SIG-M5 treated with dmso at 0.1 percent for 504 hours (cell line): ENCODE measurements around the gene PXDC1.

Experiments used
- DNase-seq: peaks from one replicate; lab custom pipeline; 2025; ENCODE audit not compliant: unreplicated experiment; lab: John Stamatoyannopoulos, UW

Gene PXDC1

DNA sequence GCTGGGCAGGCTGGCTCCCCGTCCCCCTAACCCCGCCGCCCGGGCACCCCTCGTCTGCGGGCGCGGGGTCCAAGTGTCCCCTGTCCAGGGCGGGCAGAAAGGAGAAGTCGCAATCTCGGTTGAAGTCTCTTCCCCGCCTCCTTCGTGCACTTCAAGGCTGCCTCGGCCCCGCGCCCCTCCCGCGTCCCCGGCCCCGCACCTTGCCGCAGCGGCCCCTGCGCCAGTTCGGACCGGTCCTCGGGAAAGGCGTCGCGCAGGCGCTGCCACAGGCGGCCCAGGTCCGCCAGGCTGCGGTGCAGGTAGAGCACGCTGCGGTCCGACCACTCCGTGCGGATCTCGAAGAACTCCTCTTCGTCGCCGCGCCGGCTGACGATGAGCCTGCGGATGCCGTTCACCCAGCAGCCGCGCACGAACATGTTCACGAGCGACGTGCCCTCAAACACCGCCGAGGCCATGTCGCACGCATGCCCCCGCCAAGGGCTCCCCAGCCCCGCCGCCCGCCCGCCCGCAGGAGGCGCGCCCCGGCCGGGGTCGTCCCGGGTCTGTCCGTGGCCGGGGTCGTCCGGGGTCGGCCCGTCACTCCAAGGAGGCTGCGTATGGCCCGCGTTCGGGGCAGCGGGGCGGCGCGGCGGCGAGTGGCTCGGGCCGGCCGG, at the start of gene PXDC1:
Gene PXDC1, minus strand, starts transcription at position 637 of the 653 bp plus-strand sequence. Its CDS starts 182 bp downstream, at position 455.
- peak; percentile 30 for DNase-seq

DNA sequence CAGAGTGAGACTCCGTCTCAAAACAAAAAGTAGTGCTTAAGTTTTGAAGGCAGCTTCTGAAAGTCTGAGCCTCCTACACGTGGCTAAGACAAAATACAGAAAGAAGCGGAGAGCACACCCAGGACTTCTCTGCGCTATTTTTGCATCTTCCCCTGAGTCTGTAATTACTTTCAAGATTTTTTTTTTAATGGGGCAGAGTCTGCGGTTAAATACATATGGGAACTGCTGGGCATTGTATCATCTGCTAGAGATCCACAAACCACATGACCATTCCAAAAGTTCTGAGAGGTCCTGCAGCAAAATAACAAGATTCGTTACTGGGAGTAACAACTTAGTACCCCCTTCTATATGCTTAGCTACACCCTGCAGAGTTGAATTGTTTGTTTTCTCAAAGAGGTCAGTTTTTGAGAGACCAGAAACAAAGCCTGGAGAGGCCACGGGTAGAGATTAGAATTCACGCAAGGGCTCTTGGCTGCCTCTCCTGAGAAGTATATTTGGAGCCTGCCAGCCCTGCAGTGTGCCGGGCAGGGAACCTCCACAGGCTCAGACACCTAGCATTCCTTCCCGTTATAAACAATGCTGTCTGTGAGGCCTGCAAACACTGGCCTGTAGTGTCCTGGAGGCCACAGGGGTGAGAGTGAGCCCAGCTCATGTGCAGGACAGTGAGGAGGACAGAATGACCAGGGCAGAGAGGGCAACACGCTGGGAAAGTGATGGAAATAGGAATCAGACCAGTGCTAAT, 49.5 kb upstream of the PXDC1 start:
- DNase-seq, result no peak

GRCh38 chr6:3799719-3800118, 48.2 kb upstream of the PXDC1 start:
- DNase-seq, result no peak

GRCh38 chr6:3798055-3798919, 46.8 kb upstream of the PXDC1 start:
- no peak for DNase-seq

DNA sequence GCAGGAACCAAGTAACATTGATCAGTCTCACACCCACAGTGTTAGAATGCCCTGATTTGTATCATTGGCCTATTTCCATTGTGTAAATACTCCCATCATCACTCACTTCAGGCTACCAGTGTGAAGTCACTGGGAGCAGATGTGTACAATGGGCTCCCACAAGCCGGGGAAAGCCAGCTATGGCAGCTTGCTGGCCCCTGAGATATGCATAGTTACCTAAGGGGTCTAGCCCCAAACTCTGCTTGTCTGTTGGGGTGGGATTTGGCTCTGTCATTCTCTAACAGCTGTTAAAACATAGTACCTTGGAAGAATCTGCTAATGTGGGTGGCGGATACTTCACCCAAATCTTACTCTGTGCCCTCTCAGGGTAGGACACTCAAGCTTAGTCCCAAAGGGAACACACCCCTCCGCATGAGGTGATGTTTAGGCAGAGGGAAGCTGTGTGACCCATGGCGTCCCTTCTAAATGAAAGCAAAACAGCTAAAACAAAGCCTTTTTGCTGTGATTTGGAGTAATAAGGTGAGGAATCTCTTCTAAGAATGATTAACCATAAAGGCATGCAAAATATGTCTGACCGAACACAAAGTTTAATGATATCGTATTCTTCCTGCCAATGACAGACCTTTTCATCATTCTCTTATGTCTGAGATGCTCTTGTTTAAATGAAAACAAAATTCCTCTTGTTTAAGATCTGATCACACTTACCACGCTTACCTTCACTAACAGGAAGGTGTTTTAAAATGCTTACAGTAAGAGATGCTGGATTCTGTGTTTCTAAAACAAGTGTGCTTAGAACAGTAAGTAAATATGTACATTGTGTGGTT, 45.9 kb upstream of the PXDC1 start:
- no peak for DNase-seq

GRCh38 chr6:3796719-3797041, 45.2 kb upstream of the PXDC1 start:
- no peak for DNase-seq

- DNase-seq, result no peak
These were observed 44.6 kb upstream of the PXDC1 start for GRCh38 chr6:3795836-3796718.

DNA sequence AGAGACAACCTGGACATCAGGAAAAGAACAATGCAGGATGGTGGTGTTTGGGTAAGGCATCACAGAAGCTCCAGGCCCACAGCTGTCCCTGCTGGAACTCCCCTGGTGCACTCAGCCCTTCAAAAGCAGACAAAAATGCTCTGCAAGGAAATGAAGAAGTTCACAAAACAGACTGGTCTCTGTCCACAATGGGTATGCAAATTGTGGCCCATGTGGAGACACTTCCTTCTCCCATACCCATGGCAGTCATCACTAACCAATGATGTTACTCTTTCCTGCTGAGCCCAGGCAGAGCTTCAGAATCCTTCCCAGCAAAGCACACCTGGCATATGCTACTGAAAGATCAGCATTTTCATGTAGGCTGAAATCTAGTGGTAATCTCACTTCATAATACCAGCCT, 42.6 kb upstream of the PXDC1 start:
- DNase-seq, result no peak

DNA sequence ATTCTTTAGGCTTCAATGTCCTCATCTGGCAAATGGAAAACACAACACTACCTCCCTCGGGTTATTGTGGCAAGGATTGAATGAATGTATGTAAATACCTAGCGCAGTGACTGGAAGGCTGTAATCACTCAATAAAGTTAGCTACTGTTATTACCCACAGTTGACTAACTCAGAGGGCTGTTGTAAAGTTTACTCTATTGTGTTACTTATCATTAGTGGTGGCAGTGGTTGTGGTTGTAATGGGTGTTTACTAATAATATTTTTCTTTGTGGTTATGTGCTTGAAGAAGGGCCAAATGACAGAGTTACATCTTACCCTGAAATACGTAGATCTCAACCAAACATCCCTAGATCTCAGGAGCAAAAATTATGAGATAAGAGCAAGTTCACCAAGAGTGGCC, 42.0 kb upstream of the PXDC1 start:
- no peak for DNase-seq

DNA sequence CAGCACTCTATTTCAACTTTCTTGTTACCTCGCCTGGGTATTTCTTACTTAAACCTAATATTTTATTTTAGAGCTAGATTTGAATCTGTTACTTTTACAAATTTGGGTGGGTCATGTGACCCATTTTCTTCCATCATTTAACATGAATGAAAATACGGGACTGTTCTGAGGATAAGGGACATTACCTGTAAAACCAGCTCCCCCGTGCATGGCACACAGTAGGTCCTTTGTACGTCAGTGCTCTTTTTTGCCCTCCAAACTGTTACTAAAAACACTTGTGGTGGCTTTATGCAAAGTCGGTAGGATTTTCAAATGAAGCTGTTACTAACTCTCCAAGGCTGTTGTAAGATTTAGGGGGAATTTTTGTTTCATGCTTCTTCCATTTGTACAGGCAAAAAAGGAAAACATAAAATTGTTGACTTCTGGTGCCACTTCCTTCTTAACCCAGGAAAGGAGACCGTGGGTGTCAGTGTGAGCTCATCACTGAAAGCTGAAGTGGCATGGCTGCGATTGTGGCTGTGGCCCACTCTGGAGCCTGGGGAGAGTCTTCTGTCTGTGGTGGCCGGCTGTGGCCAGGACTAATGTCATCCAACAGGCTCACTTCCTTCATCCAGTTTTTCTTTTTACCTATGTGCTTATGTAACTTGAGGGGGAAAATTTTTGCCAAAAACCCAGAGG, 40.2 kb upstream of the PXDC1 start:
- no peak for DNase-seq

DNA sequence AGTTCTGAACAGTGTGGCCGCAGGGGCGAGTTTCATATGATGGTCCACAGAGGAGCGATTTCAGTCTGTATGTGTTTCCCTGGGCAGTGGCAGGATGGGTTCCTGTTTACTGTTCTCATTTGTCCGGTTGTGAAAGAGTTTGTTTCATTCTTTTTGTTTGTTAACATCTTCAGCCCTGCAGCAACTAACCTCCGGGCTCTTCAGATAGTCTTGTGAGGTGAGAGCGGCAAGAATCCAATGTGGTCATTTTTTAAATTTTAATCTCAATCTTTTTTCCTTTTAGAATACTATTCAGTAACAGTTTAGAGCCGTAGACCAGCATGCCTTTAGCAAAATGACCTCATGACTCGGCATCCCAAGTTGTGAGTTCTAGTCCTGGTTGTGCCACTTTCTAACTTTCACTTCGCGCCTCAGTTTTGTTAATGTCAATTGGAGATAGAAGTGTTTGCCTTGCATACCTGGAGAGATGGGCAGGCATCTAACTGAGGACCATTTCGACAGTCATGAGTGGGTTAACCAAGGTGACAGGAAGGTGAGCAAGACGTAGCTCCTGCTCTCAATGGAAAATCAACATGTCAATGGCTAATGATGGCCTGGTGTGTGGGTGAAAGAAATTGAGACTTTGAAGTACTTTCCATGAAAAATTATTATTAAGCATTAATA, 38.5 kb upstream of the PXDC1 start:
- DNase-seq, result no peak

DNA sequence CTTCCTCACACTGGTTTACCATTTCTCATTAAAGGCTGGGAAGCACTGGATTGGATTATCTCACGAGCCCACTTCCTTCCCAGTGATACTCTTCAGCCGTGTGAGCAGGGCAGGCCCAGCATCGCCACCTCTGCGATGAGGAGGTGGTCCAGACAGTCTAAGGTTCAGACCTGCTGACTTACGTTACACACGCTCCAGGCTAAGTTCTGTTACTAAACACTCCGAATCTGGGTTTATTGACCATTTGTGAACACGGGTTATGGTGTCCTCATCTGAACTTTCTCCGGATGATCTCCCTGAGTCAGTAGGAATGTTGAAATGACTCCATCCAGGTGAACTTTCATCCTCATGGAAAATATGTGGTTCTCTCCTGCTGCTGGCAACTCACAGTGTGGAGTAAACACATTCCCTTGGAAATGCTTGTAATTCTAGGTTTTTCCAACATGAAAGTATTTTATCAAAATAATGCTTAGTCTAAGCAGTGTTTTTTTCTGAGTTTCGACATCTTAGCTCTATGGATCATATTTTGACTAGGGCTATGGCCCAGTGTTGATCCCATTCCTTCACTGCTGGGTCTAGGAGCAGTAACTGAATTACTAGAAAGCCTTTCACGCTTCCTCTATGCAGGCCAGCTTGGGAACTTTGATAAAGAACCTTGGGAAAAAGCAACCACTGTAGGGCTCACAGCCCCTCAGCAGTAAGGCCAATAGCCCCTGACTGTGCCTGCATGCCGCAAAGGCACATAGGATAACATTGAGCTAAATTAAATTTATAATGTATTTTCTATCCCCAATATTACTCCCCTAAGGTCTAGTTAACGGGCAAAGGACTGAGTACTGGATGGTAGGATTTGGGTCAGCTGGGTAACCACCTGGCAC, 37.7 kb upstream of the PXDC1 start:
- DNase-seq, result no peak

DNA sequence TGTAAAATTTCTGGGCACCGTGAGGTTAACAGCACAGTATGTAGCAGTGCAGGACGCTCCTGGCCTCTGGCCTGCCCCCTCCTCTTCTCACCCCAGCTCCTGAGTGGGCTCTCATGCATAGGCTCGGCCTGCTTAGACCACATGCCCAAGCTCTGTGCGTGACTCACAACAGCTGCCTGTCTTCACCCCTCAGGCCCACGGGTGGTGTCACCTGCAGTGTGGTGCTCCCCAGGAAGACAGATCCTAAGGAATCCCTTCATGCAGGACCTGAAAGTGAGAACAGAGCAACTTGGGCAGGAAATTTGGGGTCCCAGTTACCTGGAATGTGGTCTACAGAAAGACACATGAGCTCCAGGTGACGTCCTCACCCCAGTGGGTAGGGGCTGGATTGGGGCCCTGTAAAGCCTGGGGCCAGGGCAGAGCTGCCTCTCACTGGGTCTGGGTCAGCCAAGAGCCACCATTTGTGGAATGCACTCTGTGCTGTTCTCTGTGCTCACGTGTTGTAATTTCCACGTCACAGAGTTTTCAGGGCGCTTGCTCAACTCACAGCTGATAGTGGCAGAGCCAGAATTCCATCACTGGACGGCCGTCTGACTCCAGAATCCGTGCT, 37.0 kb upstream of the PXDC1 start:
- DNase-seq, result no peak

- DNase-seq, result no peak
These were observed 34.6 kb upstream of the PXDC1 start for GRCh38 chr6:3786141-3786540.

GRCh38 chr6:3785745-3786098, 34.2 kb upstream of the PXDC1 start:
- no peak for DNase-seq

- DNase-seq, result no peak
These were observed 33.6 kb upstream of the PXDC1 start for GRCh38 chr6:3784885-3785744.

DNA sequence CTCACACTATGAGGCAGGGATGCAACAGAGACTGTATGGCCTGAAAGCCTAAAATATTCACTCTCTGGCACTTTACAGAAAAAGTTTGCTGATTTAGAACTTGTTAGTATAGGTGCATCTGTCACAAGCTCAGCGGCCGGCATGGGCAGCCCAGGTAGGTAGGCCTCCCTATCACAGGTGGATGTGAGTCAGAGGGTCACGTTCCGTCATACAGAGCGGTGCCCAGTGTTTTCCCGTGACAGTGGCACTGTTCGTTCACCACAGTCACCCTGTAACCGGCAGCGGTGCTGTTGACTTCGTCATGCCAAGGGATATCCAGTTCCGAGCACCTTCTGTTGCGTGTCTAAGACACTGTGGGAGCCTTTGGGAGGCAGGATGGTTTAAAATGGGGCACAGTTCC, 32.9 kb upstream of the PXDC1 start:
- DNase-seq, result no peak
